Epithelial cell of proximal tubule (primary cell): Measurements from ENCODE around the gene POLG. TPM values are rescaled to one million over a fixed set of nuclear protein-coding genes. Genes with fewer than 3 reads are reported as not detected.

ENCODE experiments used
- DNase-seq: peaks from one replicate; pipeline ENCODE4 v3.0.0-alpha.2; 2011; ENCODE audit warnings: low read depth
- H3K4me3 ChIP-seq: 2 replicates; pipeline ENCODE4 v1.5.1; 2011; ENCODE audit warnings: low read depth, mild to moderate bottlenecking, low read length
- total RNA-seq: library from RNA; depleted of rRNA; stranded (reverse); fragments of >200 nt; gene quantifications from 2 replicates; pipeline ENCODE4 v1.2.3, GENCODE V29; 2015
- TF ChIP-seq, protein P1 (sequence below): conservative IDR thresholded peaks from 2 replicates; pipeline ENCODE4 v1.5.1; 2012; ENCODE audit warnings: low read depth, mild to moderate bottlenecking, low read length

POLG gene
- total RNA-seq, 1 donor from 2014 or later, result 84.6 TPM

DNA sequence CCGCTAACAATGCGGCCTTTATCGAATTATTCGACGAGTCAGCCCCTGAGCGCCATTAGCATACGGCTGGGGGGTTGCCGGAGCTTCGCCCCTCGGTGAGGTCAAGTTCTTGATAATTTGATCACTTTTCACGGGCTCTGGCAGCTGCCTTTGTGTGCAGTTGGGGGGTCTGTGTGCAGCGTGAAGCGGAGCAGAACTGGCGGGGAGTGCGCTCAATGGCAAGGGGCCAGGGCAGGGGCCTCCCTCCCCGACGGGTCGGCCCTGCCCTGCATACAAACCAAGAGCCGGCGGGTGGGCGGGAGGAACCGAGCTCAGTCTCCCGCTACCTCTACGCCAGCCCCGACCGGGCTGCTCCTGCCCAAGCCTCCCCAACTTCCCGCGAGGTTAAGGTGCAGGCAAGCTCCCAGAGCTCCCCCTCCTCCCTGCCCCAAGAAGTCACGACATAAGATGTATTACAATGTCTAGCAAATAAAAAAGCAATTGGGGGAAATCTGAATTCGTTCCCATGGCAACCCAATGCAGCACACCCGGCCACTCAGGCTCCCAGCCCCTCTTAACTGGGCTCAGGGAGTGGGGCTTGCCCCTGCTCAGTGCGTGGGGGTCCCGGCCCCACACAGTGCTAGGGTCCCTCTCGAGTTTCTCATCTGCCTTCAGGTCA, 34.1 kb upstream of the POLG start:
- no peak for DNase-seq
- TF ChIP-seq, protein P1, sequence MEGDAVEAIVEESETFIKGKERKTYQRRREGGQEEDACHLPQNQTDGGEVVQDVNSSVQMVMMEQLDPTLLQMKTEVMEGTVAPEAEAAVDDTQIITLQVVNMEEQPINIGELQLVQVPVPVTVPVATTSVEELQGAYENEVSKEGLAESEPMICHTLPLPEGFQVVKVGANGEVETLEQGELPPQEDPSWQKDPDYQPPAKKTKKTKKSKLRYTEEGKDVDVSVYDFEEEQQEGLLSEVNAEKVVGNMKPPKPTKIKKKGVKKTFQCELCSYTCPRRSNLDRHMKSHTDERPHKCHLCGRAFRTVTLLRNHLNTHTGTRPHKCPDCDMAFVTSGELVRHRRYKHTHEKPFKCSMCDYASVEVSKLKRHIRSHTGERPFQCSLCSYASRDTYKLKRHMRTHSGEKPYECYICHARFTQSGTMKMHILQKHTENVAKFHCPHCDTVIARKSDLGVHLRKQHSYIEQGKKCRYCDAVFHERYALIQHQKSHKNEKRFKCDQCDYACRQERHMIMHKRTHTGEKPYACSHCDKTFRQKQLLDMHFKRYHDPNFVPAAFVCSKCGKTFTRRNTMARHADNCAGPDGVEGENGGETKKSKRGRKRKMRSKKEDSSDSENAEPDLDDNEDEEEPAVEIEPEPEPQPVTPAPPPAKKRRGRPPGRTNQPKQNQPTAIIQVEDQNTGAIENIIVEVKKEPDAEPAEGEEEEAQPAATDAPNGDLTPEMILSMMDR, result no peak

DNA sequence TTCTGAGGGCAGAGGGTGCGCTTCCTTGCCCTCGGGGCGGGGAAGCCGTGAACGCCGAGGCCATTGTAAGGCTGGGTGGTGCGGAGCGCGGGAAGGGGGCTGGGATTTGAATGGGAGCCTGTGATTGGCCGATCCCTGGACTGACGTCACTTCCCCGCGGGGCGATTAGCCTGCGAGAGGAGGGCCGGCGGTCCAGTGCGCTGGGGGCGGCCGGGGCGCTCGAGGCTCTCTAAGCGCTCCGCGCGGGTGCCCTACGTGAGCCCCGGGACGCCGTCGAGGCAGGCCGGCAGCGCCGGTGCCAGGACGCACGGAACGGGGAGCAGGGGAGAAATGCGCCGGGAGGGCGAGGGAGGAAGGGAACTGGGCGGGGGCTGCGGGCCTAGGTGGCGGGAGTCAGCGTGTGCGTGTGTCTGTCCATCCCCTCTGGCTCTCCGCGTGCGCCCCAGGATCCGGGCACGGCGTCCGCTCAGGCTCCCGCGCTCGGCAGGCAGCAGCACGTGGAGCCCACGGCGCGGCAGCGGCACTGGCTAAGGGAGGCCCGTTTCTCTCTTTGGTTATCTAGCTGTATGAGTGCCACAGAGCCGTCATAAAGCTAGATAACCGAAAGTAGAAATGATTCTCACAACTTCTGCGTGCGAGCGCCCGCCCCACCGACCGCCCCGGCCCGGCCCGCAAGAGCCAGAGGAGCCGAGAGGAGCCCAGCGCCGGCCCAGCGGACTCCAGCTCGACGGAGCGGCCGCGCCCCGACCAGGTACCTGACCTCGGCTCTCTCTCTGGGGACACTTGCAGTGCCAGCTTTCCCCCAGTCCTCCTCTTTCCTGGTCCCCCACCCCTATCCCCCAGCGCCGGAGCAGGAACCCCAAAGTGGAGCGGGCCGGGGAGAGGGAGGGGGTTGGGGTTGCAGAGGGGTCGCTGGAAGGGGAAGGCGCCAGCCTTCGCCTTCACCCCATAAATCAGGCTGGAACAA, 33.1 kb upstream of the POLG start:
- TF ChIP-seq, protein P1, result no peak
- H3K4me3 ChIP-seq, result no peak overlapping the region
- no peak for DNase-seq

More for the DNA sequence above, 34.1 kb upstream of the POLG start:
- no peak overlapping the region for H3K4me3 ChIP-seq

DNA sequence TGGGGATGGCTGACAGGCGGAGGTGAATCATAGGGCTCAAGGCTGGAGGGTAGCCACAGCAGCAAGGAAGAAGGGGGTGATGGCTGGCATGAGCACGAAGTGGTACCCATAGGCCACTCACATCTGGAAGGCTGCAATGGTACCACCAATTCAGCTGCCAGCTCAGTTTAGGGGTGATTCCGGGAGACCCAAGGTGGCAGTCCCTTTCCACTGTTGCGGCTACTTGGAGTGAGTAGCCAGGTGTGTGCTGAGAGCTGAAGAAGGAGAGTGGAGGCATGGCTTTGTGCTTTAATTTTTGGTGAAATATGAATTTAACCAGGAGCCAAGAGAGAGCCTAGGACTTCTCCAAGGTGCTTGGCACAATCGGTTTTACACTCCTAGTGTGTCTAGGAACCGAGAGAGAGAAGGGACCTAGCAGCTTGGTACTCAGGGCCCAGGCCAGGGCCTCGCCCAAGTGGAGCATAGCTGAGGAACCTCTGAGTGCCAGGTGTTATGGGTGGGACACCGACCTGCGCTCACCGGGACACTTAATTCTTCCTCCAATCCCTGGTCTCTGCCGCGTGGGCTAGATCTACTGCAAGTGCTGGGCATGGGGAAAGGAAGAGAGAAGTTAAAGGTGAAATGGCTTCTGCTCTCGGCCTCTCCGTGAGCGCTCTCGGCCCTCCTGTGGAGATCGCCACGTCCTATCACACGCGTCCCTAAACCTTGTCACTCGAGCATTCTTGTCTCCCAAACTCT, 32.2 kb upstream of the POLG start:
- no peak overlapping the region for H3K4me3 ChIP-seq
- TF ChIP-seq, protein P1, result no peak
- no peak for DNase-seq

DNA sequence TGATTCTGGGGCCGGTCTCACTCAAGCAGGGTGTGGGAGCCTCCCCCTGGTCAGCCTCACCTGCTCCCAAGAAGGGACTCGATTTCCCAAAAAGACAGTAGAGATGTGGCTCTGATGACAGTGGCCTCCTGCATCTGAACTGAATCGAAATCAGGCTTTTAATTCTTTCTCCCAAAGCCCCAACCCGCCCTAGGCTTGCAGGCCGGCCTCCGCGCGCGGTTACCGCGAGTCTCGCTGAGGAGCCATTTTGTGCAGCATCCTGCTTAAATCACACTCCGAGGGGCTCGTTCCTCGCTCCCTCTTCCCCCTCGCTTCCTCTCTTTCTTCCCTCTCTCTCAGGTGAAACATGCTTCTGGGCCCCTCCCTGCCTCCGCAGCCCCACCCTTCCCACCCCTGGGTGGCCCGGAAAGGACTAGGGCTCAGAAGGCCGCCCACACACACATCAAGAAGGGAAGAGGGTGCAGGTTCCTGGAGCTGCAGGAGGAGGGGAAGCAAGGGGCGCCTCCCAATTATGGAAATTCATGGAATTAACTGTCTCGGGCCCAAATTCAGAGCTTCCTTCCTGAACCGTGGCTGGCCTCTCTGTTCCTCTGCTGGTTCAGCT, 30.9 kb upstream of the POLG start:
- DNase-seq, result no peak
- TF ChIP-seq, protein P1, result no peak
- no peak overlapping the region for H3K4me3 ChIP-seq

DNA sequence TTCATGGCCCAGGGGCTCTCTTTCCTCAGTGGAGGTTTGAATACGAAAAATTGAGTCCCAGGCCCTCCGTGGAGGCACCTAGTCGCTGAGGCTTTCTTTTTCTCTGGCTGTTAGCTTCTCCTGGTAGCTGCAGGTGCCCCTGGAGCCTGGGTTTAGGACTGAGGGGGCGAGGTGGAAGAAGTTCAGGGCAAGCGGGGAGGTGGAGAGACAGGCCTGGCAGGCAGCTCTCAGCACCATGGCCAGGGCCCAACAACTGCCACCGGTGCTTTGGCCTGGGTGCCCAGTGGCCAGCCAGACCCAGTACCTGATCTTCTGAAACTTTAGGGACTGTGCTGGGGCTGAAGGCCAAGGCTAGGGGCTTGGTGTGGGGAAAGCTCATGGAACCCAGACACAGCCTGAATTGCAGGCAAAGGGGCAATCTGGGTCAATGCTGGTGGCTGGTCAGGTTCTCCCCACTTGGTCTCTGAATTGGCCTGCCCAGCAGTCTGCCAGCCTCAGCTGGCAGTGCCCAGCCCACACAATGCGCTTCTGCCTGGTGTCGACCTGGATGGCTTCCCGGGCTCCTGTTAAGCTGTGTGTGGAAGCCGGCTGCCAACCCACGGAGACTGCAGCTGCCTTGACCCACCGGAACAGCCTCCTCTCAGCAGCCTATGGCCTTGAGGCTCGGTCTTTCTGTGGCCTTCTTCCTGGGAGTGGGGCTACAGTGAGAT, 30.3 kb upstream of the POLG start:
- DNase-seq, result no peak
- H3K4me3 ChIP-seq, result no peak overlapping the region
- TF ChIP-seq, protein P1, result no peak

DNA sequence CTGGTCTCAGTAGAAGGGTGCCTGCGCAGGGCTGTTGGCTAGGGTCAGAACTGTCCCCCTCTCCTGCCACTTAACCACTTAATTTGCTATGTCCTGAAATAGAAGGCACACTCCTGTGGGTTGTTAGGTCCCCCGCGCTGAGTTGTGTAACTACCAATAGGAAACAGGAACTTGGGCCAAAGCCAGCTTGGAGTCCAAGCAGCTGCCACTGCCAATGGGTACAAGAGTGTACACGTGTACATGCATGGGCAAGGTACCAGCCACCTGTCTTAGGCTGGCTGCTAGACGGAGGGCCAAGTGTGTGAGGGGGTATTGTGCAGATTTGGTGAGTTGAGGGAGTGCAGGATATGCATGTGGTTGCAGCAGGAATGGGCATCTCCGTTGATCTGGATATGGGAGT, 29.7 kb upstream of the POLG start:
- TF ChIP-seq, protein P1, result no peak
- no peak for DNase-seq
- no peak overlapping the region for H3K4me3 ChIP-seq
